Activated CD4-positive, alpha-beta T cell treated with anti-CD3 and anti-CD28 coated beads, Interleukin-2, Interleukin-6, amounts not matched to agents 100 ng/mL and 50 ng/mL, durations not matched to agents 16 hours and 8 hours (primary cell): ENCODE data around the gene SLFN12.
"Not testable (repeated sequence)": the region's sequence is repeated elsewhere in the genome, so short reads cannot be mapped to it uniquely, and the experiment has no call there.

Source experiments
- DNase-seq: peaks from one replicate; pipeline ENCODE4 v3.0.0-alpha.2; 2020

SLFN12 gene

DNA sequence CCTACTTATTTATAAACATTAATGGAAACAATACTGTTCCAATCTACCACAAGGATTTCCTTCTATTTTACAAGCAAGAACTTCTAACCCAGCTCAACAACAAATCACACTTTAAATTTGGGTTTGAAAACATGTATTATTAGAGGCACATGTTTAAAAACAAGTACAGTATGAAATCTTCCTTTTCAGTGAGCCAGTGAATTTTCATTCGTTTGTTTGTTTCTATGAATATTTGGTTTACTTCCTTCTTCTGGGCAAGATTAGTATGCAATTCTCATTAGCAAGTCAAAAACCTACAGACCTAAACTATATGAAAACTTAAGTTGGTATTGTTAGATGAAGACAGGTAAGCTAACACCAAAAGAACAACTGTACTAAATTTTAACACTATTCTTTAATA, 25.7 kb downstream of the SLFN12 start:
- DNase-seq: no peak

DNA sequence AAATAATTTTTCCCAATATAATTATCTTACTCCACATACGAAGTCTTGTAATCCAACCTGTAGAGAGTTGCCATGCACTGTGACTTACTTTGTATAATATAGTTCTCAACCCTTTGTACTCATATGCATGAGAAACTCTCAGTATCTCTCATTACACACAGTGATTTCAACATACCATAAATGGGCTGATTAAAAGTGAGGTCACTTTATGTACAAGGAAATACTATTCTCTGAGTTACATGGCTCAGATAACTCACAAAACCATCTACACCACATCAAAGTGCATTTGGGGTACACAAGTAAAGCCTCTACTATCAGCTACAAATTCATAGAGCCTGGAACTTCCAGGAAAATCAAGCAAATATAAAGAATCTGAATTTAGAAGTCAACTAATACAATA, 27.9 kb downstream of the SLFN12 start:
- peak; percentile 8 for DNase-seq

DNA sequence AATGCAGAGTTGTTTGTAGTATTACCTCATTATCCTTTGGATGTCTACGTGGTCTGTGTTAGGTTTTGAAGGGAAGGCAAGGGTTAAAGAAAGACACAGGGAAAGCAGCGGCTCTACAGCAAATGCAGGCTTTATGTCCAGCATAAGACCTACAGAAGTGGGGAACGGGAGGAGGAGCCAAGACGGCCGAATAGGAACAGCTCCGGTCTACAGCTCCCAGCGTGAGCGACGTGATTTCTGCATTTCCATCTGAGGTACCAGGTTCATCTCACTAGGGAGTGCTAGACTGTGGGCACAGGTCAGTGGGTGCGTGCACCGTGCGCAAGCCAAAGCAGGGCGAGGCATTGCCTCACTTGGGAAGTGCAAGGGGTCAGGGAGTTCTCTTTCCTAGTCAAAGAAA, 38.5 kb downstream of the SLFN12 start:
- DNase-seq: not testable (repeated sequence)

DNA sequence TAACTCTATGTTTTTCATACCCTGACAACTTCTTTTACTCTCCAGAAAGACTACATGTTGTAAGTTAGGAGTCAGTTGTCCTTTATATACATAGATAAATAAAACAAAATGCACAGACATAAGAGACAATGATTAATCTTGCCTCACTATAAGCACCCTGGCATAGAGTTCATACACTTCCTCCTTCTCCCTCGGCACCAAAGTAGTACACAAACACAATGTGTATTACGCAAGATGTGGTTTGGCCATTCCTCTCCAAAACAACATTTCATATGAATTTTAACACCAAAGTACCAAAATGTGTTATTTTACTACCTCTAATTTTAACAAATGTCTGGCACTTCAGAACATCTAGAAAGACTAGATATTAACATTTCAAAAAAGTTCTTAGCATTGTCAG, 41.6 kb downstream of the SLFN12 start:
- DNase-seq: no peak

DNA sequence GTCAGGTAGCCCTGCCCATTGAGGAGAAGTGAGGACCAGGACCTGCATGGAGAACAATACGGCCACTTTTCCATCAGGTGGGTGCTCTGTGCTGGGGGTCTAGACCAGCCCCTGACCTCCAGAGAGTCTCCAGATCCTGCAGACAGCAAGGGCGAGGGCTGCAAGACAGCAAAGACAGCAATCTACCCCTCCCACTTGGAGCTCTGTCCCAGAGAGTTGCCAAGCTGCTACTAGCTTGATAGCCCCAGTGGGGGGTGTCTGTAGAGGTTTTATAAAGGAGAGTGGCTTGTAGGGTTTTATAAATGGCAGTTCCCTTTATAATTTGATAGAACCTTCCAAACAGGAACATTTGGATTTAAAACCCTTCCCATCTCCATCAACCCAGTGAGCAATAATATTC, 42.1 kb downstream of the SLFN12 start:
- no peak for DNase-seq

DNA sequence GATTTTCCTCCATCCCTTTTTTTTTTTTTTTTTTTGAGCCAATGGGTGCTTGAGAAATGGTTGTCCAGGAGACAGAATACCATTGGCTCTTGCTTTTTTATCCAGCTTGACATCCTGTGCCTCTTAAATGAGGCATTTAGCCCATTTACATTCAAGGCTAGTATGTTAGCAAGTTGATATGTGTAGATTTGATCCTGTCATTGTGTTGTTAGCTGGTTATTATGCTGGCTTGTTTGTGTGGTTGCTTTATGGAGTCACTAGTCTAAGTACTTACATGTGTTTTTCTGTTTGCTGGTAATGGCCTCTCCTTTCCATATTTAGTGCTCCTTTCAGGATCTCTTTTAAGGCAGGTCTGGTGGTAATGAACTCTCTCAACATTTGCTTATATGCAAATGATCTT, 44.8 kb downstream of the SLFN12 start:
- no peak for DNase-seq

DNA sequence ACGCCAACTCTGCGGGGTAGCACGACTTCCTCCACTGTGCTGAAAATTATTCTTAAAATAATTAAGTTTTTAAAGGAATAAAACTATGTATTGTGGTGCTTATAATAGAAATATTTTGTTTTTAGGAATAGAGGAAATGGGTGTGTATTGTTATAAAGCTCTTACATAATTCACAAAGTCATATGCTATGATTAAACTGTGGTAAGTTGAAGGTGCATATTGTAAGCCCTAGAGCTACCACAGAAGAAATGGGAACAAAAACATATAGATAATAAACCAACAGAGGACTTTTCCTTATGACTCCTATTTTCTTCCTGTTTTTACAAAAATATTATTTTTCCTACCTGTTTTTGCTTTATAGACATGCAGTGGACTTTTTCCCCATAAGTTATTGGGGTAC, 54.6 kb downstream of the SLFN12 start:
- DNase-seq: no peak

DNA sequence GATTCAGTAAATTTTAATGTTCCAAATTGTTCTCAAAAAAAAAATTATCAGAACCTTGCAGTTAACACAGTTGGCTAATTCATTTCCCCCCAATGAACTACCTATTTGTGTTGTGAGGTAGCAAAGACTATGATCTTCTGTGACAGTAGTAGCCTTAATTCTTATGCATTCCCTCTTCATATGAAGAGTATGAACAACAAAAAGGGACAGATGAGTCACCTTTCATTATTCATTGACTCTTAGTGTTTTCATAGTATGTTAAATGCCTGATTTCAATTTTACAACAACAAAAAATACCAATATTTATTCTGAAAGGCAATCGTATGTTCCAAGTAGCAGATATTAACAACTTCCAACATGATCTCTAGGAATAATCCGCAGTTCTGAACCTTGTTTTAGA, 55.2 kb downstream of the SLFN12 start:
- DNase-seq: no peak

DNA sequence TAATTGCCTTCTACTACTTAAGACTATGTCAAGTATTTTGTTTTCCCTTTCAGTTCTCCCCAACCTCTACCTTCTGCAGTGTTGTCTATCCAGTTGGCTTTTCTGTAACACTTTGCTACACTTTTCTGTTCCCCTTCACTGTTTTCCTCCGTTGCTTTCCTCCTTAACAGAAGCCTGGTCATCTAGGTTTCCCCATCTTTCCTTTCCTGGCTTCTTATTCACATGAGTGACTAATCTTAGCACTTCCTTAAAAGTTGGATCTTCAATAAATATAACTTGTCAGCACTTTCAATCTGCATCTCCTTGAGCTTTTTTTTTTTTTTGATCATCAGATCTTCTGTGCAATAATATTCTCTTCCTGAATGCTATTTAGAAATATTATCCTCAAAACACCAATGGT, 56.1 kb downstream of the SLFN12 start:
- no peak for DNase-seq

DNA sequence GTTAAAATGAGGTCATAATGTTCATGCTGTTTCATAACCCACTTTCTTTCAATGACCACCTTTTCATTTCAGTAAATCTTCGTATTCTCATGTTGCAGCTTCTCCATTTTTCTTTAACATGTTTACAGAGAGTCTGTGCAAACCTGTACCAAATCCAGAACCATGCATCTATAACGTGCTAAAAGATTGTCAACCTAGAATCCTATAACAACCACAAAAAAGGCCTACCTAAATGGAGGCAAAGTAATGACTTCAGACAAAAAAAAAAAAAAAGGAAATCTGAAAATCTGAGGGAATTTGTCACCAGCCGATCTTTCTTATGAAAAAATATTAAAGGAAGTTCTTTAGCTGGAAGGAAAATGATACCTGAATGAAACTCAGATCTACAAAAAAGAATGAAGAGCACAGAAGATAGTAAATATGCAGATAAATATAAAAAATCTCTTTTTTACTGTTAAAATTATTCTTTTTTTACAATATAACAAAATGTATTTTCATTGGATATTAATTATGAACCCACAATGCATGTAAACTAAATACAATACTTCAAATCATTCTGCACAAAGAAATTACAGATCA, 57.4 kb downstream of the SLFN12 start:
- no peak for DNase-seq

DNA sequence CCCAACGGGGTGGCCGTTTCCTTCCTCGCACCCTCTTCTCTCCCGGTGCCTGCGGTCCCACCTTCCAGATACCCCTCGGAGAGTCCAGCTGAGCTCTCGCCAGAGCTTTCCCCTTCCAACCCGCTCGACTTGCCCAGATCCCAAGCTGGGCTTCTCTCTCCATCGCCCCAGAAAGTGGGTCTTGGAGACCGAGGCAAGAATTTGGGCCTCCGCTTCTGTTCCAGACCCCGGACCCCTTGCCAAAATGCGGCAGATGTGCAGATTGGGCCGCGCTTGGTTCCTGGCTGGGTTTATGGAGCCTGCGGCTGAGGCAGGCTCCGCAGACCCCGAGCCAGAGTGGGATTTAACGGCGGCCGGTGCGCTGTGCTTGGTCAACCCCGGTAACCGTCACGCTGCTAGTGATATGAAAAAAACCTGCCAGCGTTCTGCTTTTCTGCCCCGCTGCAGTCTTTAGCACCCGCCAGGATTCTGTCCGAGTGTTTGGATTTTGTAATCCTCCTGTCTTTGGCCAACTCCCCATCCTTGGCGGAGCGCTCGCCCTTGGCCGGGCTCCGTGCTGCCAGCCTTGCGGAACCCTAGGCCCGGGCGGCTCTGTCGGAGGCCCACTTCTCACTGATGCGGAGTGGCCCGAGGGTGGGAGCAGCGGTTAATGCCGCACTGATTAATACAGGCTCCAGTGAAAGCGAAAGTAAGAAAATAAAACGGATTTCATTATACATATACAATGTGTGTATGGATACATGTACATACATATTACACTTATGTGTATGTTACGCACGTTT, 58.1 kb downstream of the SLFN12 start:
- DNase-seq: peak; percentile 73

DNA sequence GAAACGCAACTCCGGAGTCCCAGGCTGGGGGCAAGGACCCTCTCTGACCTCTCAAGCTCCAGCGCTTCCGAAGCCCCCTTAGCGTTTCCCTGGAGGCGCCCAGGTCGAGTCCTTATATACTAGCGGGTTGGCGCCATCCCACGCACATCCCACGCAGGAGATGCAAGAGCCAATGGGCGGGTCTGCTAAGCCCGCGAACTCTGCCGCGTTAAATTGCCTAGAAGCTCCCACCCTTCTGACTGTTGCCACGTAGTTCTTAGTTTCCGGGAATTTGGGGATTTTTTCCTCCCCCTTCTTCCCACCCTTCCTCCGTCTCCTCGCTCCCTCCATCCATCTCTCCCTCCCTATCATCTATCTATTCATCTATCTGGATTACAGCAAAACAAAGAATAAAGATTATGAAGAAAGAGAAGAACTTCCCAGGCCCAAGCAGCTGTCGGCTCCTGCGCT, 58.7 kb downstream of the SLFN12 start, which contains the start of gene SLFN11:
SLFN11 (minus strand) TSS at position 88 of the 450 bp plus-strand sequence. CDS start 9,814 bp downstream, outside the sequence.
- DNase-seq: peak; percentile 93

DNA sequence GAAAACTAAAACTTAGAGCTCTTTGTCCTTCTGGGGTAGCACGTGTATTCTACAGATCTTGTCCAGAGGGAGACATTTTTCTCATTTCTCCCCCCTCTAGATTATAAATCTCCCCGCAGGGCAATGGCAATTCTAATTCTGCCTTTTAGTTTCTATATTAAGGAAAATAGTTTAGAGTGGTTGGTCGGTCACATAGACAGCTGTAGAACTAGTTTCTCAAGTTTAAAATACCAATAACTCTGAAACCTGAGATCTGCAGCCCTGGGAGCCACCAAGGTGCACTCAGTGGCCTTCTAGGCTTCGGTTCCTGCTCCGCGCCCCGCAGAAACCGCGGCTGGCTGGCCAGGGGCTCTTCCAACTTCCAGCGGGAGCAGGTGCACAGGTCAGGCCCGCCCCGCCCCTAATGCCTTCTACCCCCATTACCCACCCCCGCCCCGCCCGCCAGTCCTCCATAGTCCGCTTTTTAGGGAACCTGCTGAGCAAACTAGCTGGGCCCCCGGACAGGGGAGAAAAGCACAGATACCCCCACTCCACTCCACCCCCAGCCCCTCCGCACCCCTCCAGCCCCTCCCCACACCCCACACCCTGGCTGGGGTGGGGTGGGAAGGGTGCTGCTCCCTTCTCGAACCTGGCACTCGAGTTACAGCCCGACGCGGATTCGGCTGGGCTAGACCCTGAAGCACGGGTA, 59.3 kb downstream of the SLFN12 start:
- DNase-seq: peak; percentile 31

DNA sequence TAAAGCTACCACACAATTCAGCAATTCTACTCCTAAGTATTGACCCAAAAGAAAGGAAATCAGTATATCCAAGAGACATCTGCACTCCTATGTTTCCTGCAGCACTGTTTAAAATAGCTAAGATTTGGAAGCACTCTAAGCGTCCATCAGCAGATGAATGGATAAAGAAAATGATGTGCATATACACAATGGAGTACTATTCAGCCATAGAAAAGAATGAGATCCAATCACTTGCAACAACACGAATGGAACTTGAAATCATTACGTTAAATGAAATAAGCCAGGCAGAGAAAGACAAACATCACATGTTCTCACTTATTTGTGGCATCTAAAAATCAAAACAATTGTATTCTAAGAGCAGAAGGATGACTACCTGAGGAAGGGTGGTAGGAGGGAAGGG, 60.4 kb downstream of the SLFN12 start:
- DNase-seq: no peak

DNA sequence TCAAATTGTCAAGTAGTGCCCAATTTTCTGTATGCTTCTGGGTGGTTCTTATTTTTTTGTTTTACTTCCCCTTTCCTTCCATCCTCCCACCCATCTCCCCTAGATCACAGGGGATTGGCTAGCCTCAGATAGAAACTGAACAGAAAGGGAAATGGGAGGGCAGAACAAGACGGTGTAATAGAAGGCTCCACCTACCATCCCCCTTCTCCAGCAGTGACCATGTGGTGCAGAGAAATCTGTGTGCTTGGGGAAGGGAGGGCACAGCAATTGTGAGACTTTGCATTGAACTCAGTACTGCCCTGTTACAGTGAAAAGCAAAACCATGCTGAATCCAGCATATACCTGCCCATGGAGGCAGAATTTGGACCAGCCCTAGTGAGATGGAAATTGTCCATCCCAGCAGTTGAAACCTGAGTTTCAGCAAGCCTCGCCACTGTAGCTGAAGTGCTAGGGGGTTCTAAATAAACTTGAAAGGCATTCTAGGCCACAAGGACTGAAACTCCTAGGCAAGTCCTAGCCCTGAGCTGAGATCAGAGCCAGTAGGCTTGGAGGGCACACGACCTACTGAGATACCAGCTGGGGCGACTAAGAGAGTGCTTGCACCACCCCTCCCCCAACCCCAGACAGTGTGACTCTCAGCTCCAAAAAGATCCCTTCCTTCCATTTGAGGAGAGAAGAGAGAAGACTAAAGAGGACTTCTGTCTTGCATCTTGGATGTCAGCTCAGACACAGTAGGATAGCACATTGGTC, 64.0 kb downstream of the SLFN12 start:
- peak; percentile 45 for DNase-seq

DNA sequence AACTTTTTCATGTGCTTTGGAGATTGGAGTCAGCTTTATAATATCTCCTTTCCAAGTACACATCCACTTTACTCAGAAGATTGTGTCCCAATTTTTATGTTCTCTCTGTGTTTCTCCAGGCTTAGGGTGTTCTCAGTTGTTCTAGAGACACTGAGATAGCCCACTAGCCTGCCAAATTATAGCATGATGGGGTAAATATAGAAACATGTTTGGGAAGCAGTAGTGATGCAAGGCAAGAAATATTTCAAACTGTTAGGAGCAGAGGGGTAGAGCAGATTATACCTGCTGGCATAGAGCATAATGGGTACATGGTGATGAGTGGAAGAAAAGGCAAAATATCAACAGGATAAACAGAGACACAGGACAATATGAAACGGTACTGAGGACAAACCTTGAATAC, 71.3 kb downstream of the SLFN12 start:
- no peak for DNase-seq
